Measurements from ENCODE around the gene SLC39A3. TPM values are rescaled to one million over a fixed set of nuclear protein-coding genes. Genes with fewer than 3 reads are reported as not detected.

Gene SLC39A3
- total RNA-seq, 1 donor from 2014 or later: 42.4 TPM

- TF ChIP-seq CTCF (conservative IDR thresholded peaks at IDR 0.05; ENCODE audit: low read depth, low read length): no peak
- H3K4me3 ChIP-seq (ENCODE audit: low read depth, low read length): no peak overlapping the region
- no peak for DNase-seq (ENCODE audit: low read depth)
Observed at GRCh38 chr19:2743099-2743498, 3.3 kb upstream of the SLC39A3 start.

- no peak for DNase-seq (ENCODE audit: low read depth)
- H3K4me3 ChIP-seq (ENCODE audit: low read depth, low read length): no peak overlapping the region
- no peak for TF ChIP-seq CTCF (conservative IDR thresholded peaks at IDR 0.05; ENCODE audit: low read depth, low read length)
Observed at GRCh38 chr19:2740314-2740656, 468 bp upstream of the SLC39A3 start.

GRCh38 chr19:2736550-2737190 lies 3.1 kb downstream of the SLC39A3 start:
- no peak for TF ChIP-seq CTCF (conservative IDR thresholded peaks at IDR 0.05; ENCODE audit: low read depth, low read length)
- DNase-seq (ENCODE audit: low read depth): no peak
- H3K4me3 ChIP-seq (ENCODE audit: low read depth, low read length): no peak overlapping the region

GRCh38 chr19:2735374-2735773 lies 4.4 kb downstream of the SLC39A3 start:
- no peak for DNase-seq (ENCODE audit: low read depth)
- H3K4me3 ChIP-seq (ENCODE audit: low read depth, low read length): no peak overlapping the region
- TF ChIP-seq CTCF (conservative IDR thresholded peaks at IDR 0.05; ENCODE audit: low read depth, low read length): no peak

GRCh38 chr19:2734589-2735288 lies 5.1 kb downstream of the SLC39A3 start:
- no peak for TF ChIP-seq CTCF (conservative IDR thresholded peaks at IDR 0.05; ENCODE audit: low read depth, low read length)
- H3K4me3 ChIP-seq (ENCODE audit: low read depth, low read length): no peak overlapping the region
- no peak for DNase-seq (ENCODE audit: low read depth)

- DNase-seq (ENCODE audit: low read depth): no peak
- H3K4me3 ChIP-seq (ENCODE audit: low read depth, low read length): no peak overlapping the region
- no peak for TF ChIP-seq CTCF (conservative IDR thresholded peaks at IDR 0.05; ENCODE audit: low read depth, low read length)
Observed at GRCh38 chr19:2733930-2734588, 5.8 kb downstream of the SLC39A3 start.

Measured in epithelial cell of proximal tubule (primary cell).